GM19372 (cell line): ENCODE data around the gene CELA2A.
"Not testable (repeated sequence)": the region's sequence is repeated elsewhere in the genome, so short reads cannot be mapped to it uniquely, and the experiment has no call there.

ENCODE experiments used
- ATAC-seq: cut with Tn5 transposase; IDR thresholded peaks from one replicate; pipeline ENCODE4 v1.9.1; 2021; ENCODE audit warnings: mild to moderate bottlenecking, low read depth, moderate library complexity; ENCODE audit not compliant: unreplicated experiment

The CELA2A gene

DNA sequence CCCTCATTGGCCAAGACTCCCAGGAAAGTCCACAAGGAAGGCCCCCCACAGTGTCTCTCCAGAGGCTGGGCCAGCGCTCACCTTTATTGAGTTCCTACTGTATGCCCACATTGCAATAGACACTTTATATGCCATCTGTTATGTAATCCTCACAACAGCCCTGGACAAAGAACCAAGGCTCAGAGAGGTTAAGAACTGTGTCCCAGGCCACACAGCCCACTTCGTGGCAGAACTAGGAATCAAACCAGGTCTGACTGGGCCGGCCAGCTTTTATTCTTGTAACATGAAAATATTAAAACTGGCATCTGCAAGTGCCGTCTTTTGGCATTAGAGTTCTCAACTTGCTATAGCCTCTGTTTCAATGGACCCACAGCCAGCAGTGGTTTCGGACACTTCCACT is 13.8 kb upstream of the CELA2A start:
- no peak for ATAC-seq

DNA sequence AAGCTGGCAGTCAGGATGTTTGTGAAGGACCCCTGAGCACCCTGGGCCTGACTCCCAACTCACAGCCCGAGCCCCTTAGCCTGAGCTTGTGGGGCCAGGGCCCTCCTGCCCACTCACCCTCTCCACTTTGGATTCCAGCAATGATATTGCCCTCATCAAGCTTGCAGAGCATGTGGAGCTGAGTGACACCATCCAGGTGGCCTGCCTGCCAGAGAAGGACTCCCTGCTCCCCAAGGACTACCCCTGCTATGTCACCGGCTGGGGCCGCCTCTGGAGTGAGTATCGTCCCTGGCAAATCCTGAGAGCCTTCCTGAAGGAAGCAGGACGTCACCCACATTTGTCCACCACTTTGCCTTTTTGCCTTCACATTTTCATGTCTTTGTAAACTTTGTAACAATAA is 13.3 kb upstream of the CELA2A start:
- no peak for ATAC-seq

DNA sequence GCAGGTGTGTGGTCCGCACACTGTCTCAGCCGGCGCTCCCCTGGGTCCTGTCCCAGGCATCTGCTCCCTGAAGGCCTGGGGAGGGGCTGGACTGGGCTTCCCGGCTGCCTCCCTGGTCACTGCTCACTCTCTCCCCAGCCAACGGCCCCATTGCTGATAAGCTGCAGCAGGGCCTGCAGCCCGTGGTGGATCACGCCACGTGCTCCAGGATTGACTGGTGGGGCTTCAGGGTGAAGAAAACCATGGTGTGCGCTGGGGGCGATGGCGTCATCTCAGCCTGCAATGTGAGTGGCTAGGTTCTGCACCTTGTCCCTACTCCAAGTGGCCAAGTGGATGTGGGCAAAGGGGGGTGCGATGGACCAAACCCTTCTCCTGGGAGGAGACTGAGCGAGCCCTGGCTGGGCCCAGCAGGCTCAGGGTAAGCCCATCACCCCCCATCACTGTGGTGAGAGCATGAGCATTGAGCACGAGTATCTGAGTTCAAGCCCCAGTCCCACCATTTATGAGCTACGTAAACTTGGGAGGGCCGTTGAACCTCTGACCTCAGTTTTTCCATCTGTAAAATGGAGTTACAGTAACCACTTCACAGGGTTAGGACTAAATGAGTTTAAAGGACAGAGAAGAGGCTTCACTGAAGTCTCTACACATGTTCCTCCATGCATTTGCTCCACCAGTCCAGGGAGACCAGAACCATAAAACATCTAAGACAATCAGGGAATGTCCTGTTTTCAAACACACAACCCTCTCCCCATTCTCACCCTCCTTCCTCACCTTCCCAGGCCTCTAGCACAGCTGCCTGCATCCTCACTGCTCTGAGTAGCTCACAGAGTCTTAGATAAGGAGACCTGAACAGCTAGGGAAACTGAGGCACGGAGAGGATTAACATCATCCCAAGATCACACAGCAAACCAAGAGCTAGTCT is 11.8 kb upstream of the CELA2A start:
- no peak for ATAC-seq

DNA sequence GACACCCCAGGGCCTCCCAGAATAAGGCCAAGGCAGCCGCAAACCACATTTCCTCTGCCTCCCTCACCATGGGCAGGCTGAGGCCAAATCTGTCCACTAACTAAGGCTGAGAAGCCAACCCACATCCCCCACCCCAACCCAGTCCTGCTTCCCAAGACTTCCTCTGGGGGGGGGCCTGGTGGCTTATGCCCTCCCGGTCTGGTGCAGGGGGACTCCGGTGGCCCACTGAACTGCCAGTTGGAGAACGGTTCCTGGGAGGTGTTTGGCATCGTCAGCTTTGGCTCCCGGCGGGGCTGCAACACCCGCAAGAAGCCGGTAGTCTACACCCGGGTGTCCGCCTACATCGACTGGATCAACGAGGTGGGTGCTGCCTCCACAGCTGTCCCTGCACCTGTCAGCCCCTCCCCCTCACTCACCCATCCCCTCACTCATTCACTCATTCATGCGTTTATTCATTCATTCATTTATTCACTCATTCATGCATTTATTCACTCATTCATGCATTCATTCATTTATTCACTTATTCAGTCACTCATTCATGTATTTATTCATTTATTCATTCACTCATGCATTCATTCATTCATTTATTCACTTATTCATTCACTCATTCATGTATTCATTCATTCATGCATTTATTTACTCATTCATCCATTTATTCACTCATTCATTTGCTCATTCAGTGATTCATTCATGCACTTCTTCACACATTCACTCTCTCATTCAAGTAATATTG is 11.0 kb upstream of the CELA2A start:
- no peak for ATAC-seq

DNA sequence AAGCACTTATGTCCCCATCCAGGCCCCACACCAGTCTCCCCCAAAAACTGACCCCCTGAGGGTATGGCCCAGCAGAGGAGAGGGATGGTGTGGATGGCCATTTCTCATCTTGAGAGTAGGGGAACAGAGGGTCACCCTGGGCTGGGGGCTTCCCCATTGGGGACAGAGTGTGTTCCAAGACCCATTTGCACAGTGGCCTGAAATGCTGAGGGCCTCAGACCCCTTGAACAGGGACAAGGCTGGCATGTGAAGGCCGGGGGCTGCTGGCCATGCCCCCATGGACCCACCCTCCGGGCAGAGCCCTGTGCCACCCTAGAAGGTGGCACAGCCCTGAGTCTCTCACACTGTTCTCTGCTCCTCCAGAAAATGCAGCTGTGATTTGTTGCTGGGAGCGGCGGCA is 10.3 kb upstream of the CELA2A start:
- no peak for ATAC-seq

DNA sequence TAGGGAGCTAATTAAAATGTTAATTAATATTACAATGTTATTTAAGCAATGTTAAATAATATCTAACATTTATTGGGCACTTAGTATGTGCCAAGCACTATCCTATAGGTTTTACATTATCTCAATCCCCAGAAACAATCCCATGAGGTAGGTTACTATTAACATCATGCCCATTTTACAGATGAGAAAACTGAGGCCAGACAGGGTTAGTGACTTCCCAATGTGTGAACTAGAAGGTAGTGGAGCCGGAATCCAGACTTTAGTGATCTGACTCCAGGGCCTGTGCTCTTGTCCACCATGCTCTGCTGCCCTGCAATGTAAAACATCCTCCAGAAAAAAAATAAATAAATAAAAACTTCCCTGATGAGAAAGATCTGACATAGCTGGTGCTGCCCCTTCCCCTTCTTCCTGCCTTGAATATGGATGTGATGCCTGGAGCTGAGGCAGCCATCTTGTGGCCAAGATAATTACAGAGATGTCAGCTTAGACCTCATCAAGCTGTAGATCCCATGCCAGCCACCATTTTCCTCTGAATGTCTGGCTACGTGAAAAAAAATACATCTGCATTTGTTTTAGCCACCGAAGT is 7.6 kb upstream of the CELA2A start:
- no peak for ATAC-seq

DNA sequence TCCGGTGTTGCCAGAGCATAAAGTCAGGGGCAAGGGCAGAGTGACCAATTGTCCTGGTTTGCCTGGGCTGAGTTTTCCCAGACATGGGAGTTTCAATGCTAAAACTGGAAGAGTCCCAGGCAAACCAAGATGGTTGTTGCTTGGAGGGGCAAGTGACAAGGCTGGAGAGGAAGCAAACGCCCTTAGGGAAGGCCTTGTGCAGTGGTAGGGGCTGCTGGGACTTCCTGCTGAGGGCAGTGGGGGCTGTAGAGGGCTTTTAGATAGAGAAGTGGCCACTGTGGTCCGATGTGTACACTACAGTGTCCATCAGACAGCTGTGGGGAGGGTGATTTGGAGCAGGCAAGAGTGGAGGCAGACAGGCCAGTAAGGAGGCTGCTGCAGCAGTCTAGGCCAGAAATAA is 7.0 kb upstream of the CELA2A start:
- no peak for ATAC-seq

DNA sequence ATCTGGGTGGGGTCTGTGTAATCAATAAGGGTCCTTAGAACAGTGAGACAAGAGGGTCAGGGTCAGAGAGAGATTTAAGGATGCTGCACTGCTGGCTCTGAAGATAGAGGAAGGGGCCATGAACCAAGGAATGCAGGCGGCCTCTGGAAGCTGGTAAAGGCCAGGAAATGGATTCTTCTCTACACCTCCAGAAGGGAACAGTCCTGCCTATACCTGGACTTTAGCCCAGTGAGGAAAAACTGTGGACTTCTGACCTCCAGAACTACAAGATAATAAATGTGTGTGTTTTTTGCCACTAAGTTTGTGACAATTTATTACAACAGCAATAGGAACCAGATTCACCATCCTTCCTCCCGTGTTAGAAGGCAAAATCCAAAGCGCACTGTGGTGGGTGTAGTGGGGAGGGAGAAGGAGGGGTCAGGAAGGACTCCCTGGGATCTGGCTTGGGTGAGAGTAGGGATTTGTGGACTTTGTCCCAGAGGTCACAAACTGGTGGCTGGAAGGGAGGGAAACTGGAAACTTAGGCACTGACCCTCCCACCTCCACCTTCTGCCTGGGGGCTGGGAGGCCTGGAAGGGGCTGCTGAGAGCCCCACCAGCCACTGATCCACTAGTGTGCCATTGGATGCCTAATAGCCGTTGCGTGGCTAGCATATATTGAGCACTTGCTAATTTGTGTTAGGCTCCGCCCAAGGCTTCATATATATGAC is 5.4 kb upstream of the CELA2A start:
- ATAC-seq: no peak

DNA sequence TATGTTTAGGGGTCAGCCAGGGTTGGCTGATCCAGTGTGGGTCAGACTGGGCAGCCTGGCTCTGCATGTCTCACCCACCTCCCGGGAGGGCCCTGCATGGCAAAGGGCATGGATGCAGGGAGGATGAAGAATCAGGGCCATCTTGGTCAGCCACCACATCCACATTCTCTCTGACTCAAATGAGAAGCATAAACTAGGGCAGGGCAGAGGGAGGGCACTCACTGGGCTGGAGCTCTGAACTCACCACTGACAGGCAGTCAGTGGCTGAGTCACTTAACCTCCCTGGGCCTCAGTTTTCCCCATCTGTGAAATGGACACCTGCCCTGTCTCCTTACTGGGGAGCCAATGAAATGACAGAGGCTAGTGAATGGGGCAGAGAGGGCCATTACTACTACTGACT is 4.3 kb upstream of the CELA2A start:
- ATAC-seq: no peak

DNA sequence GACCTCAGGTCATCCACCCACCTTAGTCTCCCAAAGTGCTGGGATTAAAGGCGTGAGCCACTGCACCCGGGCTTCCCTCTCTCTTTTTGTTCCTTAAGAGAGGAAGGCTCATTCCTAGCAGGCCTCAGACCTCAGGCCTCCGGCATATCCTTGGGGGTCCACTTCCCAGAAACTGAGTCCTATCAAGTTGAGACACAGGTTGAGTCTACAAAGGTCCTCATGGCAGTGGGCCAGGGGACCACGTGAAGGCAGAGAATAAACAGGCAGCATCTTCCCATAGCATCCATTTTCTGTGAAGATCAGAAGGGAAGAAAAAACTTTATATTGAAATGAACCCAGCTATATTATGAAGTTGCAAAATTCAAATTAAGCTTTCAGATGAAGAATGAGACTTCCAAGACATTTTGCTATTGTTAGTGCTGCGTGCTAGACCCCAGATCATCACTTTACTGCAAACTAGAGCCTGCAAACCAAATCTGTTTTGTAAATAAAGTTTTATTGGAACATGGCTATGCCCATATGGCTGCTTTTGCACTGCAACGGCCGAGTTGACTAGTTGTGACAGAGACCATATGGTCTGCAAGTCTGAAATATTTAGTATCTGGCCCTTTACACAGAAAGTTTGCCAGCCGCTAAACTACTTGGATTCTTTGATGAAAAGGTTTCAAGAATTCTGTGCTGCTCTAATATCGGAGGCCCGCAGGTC is 3.5 kb upstream of the CELA2A start:
- ATAC-seq: no peak

DNA sequence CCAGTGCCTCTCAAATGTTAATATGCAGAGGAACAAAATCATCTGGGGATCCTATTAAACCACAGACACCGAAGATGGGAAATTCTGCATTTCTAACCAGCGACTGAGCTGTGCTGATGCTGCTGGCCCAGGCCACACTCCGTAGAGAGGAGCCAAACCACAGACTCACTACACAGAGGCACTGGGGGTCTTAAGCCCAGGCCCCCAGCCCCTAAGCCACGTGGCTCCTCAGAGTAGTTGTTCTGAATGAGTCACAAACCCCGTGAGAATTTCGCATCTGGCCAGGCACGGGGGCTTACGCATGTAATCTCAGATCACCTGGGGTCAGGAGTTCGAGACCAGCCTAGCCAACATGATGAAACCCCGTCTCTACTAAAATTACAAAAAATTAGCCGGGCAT is 2.8 kb upstream of the CELA2A start:
- ATAC-seq: no peak

DNA sequence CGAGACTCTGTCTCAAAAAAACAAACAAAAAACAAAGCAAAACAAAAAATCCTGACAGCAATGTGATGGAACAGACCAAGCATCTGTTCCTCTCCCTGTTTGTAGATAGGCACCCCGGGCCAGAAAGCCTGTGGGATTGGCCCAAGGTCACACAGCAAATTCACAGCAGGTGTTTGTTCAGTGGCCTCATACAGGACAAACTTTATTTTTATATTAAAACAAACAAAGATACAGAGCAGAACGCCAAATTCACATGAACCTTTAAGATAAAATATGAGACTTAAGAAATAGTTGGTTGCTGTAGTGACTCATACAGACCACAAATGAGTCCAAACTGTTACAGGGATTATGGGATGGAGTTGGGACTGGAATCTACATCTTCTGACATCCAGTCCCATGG is 2.3 kb upstream of the CELA2A start:
- no peak for ATAC-seq

DNA sequence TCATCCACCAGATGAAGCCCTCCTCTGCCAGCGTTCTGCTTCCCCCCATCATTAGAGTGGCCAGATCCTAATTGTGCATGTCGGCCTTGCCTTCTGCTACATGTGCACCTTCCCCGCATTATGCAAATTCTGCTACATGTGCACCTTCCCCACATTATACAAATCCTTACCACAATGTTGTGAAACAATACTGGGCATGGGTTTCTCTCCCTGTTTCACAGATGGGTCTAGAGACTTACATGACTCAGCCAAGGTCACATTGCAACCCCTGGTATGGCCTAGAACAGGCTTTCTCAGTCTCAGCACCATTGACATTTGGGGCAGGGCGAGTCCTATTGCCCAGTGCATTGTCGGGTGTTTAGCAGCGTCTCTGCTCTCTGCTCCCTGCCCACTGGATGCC is 1.0 kb upstream of the CELA2A start:
- ATAC-seq: no peak

DNA sequence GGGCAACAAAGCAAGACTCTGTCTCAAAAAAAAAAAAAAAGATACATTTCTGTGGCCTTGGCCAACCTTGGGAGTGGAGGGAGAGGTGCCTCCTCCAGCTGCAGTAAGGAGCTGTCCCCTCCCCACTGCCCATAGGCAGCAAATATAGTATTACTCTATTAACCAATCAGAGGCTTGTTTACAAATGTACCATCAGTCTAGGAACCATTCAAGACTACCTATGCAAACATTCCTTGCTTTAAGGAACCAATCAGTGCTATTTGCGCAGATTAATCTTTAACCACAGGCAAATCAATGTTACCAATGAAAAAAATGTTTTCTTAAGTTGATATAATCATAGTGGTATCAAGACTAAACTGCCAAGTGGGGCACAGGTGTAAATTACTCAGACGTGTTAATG is 1.1 kb downstream of the CELA2A start:
- ATAC-seq: no peak

DNA sequence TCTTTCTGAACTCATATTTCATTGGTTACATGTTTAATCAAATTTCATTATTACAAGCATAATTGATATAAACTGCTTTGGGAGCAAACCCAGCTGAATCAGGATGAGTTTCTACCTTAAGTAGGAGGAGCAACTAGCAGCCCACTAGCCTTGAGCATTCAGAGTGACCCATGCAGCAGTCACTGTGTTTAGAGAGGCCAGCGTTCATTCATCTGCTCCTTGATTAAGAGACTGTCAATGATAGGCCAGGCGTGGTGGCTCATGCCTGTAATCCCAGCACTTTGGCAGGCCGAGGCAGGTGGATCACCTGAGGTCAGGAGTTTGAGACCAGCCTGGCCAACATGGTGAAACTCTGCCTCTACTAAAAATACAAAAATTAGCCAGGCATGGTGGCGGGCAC is 1.9 kb downstream of the CELA2A start:
- not testable (repeated sequence) for ATAC-seq

DNA sequence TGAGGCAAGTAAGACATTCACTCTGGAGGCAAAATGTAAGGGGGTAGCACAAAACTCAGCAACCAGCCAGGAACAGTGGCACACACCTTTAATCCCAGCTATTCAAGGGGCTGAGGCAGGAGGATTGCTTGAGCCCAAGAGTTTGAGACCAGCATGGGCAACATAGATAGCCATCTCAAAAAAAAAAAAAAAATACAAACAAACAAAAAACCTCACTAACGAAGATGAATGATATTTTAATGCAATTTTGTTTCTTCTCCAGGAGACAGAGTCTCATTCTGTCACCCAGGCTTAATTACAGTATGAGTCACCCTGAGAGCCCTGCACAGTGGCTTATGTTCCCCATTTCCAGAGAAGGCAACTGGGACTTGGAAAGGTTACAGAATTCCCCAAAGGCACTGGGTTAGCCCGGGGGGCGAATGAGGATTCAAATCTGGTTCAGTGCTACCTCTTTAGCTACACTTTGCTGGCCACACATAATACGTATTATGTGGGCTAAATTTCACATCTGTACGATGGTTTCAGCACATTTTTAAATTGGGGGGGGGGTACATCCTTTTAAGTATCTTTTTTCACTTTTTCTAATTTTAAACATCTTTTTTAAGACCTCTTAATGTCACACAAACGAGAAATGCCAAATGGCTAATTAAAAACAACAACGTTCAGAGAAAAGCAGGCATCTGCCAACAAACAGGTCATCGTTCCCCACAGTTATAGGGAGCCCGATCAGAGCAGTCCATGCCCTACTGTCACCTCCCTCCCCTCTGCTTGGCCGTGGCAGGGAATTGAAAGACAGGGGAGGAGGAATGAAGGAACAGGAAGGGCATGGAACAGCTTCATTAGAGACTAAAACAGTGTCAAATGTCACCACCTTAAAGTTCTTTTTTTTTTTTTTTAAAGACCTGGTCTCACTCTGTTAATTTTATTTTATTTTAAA is 3.5 kb downstream of the CELA2A start:
- ATAC-seq: no peak

DNA sequence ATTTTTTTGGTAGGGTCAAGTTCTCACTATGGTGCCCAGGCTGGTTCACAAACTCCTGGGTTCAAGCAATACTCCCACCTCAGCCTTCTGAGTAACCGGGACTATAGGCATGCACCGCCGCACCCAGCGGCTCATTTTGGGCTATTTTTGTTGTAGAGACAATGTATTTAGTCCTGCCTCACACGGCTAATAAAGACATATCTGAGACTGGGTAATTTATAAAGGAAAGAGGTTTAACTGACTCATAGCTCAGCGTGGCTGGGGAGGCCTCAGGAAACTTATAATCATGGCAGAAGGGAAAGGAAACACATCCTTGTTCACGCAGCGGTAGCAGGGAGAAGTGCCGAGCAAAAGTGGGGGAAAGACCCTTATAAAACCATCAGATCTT is 4.2 kb downstream of the CELA2A start:
- ATAC-seq: no peak

DNA sequence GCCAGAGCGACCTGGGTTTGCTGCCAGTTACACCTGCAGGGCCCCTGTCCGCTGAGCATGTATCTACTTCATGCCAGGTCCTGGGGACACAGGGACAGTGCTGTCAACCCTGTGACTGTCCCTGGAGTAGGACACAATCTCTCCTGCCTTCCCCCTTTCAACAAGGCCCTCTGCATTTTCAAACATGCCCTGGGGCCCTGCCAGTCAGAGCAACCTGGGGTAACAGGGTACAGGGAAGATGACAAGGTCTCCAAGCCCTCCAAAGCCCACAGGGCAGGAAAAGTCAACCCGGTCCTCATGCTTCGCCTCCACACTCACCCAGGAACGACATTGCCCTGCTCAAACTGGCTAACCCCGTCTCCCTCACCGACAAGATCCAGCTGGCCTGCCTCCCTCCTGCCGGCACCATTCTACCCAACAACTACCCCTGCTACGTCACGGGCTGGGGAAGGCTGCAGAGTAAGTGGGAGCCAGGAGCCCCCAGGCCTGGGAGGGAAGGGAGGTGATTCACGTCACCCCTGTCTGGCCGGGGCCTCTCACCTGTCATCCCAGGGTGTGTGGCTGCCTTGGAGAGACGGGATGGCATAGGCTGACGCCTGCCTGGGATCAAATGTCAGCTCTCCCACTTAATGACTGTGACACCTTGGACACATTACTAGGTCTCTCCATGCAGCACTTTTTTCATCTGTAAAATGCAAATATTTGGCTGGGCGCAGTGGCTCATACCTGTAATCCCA is 6.7 kb downstream of the CELA2A start:
- ATAC-seq: not testable (repeated sequence)

DNA sequence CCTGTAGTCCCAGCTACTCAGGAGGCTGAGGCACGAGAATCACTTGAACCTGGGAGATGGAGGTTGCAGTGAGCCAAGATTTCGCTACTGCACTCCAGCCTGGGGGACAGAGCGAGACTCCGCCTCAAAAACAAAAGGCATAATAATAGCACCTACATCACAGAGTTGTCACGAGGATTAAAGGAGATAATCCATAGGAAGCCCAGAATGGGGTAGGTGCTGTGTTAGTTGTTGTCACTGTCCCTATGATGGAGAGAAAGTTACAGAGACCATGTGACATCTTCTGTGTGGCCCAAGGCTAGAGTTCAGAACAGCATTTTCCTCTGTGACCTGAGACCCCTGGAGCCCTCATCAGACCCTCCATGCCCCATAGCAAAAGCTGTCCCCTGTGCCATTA is 7.4 kb downstream of the CELA2A start:
- ATAC-seq: not testable (repeated sequence)
